PC-3 (cell line): Measurements from ENCODE around the gene SUMO3. TPM values are rescaled to one million over a fixed set of nuclear protein-coding genes. Genes with fewer than 3 reads are reported as not detected.

Source experiments
- ATAC-seq: fragments of 200-7000 bp; cut with Tn5 transposase; 2 replicates; pipeline ENCODE4 v1.9.1; 2020; ENCODE audit warnings: mild to moderate bottlenecking, moderate library complexity
- BruUV-seq: library from RNA; stranded (reverse); fragments of 400-500 nt; replicated peaks from 2 replicates; lab custom pipeline; 2021; lab: Mats Ljungman, UMichigan
- CTCF ChIA-PET: fragments of 300-600 bp; sonication (Branson Sonifier 250); formaldehyde crosslinking; loops from one replicate; lab custom pipeline; 2022; ENCODE audit warnings: antibody characterized with exemption; lab: Charles Lee
- POLR2A ChIA-PET: fragments of 300-600 bp; sonication (Branson Sonifier 250); formaldehyde crosslinking; loops from one replicate; lab custom pipeline; 2022; ENCODE audit warnings: antibody characterized with exemption; ENCODE audit not compliant: unreplicated experiment; lab: Charles Lee
- DNase-seq: peaks from one replicate; pipeline ENCODE4 v3.0.0-alpha.2; 2015
- H2AFZ ChIP-seq: fragments of 300-600 bp; sonication (generic); 2 replicates; pipeline ENCODE4 v1.6.0; 2016; ENCODE audit warnings: antibody characterized with exemption, low read length
- H3F3A ChIP-seq: fragments of 300-600 bp; sonication (generic); one replicate; pipeline ENCODE4 v1.6.0; 2017; ENCODE audit warnings: antibody characterized with exemption, low read length, control low read depth, mild to moderate bottlenecking; ENCODE audit not compliant: unreplicated experiment
- H3K27ac ChIP-seq: fragments of 300-600 bp; sonication (generic); 2 replicates; pipeline ENCODE4 v1.5.1; 2016; ENCODE audit warnings: mild to moderate bottlenecking, low read length
- H3K27me3 ChIP-seq: fragments of 300-600 bp; sonication (generic); 2 replicates; pipeline ENCODE4 v1.6.1; 2016; ENCODE audit warnings: low read length, mixed read lengths
- H3K36me3 ChIP-seq: fragments of 300-600 bp; sonication (generic); 2 replicates; pipeline ENCODE4 v1.6.1; 2016; ENCODE audit warnings: low read depth, mixed run types, low read length, mixed read lengths
- H3K4me1 ChIP-seq: fragments of 300-600 bp; sonication (generic); 2 replicates; pipeline ENCODE4 v1.5.1; 2016; ENCODE audit warnings: low read length; ENCODE audit not compliant: insufficient read depth
- H3K4me2 ChIP-seq: fragments of 300-600 bp; sonication (generic); 2 replicates; pipeline ENCODE4 v1.6.0; 2016; ENCODE audit warnings: low read length
- H3K4me3 ChIP-seq: fragments of 300-600 bp; sonication (generic); 2 replicates; pipeline ENCODE4 v1.5.1; 2016; ENCODE audit warnings: mild to moderate bottlenecking, low read length, mixed read lengths
- H3K79me2 ChIP-seq: fragments of 300-600 bp; sonication (generic); 2 replicates; pipeline ENCODE4 v1.6.1; 2017; ENCODE audit warnings: low read length, mixed read lengths
- H3K9ac ChIP-seq: fragments of 300-600 bp; sonication (generic); 2 replicates; pipeline ENCODE4 v1.6.0; 2016; ENCODE audit warnings: mild to moderate bottlenecking, low read length
- H3K9me2 ChIP-seq: fragments of 300-600 bp; sonication (generic); replicated peaks from 2 replicates; pipeline ENCODE4 v1.6.1; 2016; ENCODE audit warnings: mixed run types, low read length, mixed read lengths
- H3K9me3 ChIP-seq: fragments of 300-600 bp; sonication (generic); 2 replicates; pipeline ENCODE4 v1.6.1; 2016; ENCODE audit warnings: low read length, mixed read lengths
- H4K20me1 ChIP-seq: fragments of 300-600 bp; sonication (generic); 2 replicates; pipeline ENCODE4 v1.6.1; 2016; ENCODE audit warnings: low read length, mixed read lengths
- CTCF ChIP-seq: fragments of 300-600 bp; sonication (generic); conservative IDR thresholded peaks from 2 replicates; pipeline ENCODE4 v1.5.1; 2017; ENCODE audit warnings: antibody characterized with exemption, low read depth, mild to moderate bottlenecking, low read length
- EZH2 ChIP-seq: fragments of 300-600 bp; sonication (generic); IDR thresholded peaks from one replicate; pipeline ENCODE4 v1.6.1; 2017; ENCODE audit warnings: antibody characterized with exemption, mild to moderate bottlenecking, low read length; ENCODE audit not compliant: unreplicated experiment
- EZH2phosphoT487 ChIP-seq: fragments of 300-600 bp; sonication (generic); IDR thresholded peaks from 2 replicates; pipeline ENCODE4 v1.6.1; 2018; ENCODE audit warnings: mild to moderate bottlenecking, antibody characterized with exemption, low read length, borderline replicate concordance
- intact Hi-C: fragments of 100-400 bp; cut with micrococcal nuclease; formaldehyde crosslinking; loops from 2 replicates; pipeline ENCODE4 v1.9.0; 2023
- total RNA-seq: library from RNA; depleted of rRNA; stranded (reverse); fragments of >200 nt; gene quantifications from 2 replicates; pipeline ENCODE4 v1.2.3, GENCODE V29; 2014

Gene SUMO3
- total RNA-seq, 1 experiment from 2014 or later: 242 TPM

DNA sequence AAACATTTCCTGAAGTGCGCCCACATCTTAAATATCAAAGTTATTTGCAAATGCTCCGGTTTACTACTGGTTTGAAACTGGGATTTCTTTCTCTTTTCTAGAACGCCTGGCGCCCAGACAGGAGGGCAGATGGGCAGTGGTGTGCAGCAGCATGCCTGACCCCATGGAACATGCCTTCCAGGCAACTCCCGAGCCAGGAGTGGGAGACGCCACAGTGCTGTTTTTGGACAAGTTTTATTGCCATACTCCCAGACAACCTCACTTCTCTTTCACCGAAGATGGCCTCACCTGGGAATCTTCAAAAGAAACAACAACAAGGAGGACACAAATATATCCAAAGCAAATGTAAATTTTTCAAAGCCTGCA is 37.7 kb downstream of the SUMO3 start:
- Histone ChIP-seq H3K4me2 (no peak overlapping the region), H3F3A (no peaks in the 10 kb centered on the region), H3K4me1 (no peaks in the 10 kb centered on the region; the same call in 1 of the 2 replicates), H3K27me3 (no peaks in the 10 kb centered on the region), H3K9me2 (no peaks in the 10 kb centered on the region), H3K79me2 (peaks cover 79% of the 10 kb centered on the region), H3K9me3 (no peaks in the 10 kb centered on the region), H2AFZ (no peak overlapping the region), H3K36me3 (peaks cover 55% of the 10 kb centered on the region), H3K9ac (no peak overlapping the region), H3K27ac (no peak overlapping the region), H3K4me3 (no peak overlapping the region), H4K20me1 (peaks cover 5% of the 10 kb centered on the region; the same call in 1 of the 2 replicates)
- ChIA-PET POLR2A (no interaction called here), CTCF (no interaction called here)
- BruUV-seq: no TSS peak
- intact Hi-C loops: no loop called here
- ATAC-seq (no peak), DNase-seq (no peak)
- TF ChIP-seq EZH2phosphoT487: no peak
- no peak for TF ChIP-seq CTCF
- TF ChIP-seq EZH2: no peak

DNA sequence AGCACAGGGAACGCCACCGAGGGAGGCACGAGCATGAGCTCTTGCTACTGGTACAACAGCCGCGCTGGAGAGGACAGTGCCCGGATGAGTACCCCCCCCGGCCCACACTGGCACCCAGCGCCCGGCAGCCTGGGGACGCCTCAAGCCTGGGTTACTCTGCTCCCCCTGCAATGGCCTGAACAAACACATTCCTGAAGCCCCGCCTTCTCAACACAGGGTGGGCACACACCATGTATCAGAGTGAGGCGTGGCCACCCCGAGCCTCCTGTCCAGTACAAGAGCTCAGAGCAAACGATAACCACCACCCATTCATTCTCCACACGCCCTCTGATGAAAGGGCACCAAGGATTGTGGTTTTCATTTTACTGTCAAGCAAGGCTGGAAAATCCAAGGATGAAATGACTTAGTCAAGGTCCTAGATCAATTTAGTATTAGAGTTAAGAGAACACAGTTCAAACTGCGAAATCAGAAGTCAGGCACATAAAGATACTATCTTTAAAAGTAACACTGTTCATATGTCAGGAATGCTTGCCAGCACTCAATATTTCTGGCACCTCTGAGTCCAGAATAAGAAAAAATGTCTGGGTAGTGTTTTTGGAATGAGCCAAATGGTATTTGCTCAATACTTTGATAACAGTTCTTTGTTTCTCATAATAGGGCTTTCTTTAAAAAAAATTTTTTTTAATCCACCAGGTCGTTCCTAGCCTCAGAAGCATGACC is 38.3 kb downstream of the SUMO3 start:
- Histone ChIP-seq H3K79me2 (peaks cover 78% of the 10 kb centered on the region), H3F3A (no peaks in the 10 kb centered on the region), H4K20me1 (no peaks in the 10 kb centered on the region), H3K9me2 (no peaks in the 10 kb centered on the region), H3K4me3 (no peak overlapping the region), H3K36me3 (peaks cover 55% of the 10 kb centered on the region), H3K4me2 (no peak overlapping the region), H3K27me3 (no peaks in the 10 kb centered on the region), H3K9ac (no peak overlapping the region), H3K4me1 (no peaks in the 10 kb centered on the region; the same call in 1 of the 2 replicates), H2AFZ (no peak overlapping the region), H3K27ac (no peak overlapping the region), H3K9me3 (no peaks in the 10 kb centered on the region)
- TF ChIP-seq EZH2 (no peak), EZH2phosphoT487 (no peak), CTCF (no peak)
- BruUV-seq: no TSS peak
- intact Hi-C loops: no loop called here
- CTCF ChIA-PET: interaction anchor here (1.4 kb wide), 1 partner anchor 13 kb away, joined by 3 read pairs; no protein-coding TSS in a partner anchor
- ATAC-seq (peak; percentile 44), DNase-seq (no peak)
- POLR2A ChIA-PET: no interaction called here

DNA sequence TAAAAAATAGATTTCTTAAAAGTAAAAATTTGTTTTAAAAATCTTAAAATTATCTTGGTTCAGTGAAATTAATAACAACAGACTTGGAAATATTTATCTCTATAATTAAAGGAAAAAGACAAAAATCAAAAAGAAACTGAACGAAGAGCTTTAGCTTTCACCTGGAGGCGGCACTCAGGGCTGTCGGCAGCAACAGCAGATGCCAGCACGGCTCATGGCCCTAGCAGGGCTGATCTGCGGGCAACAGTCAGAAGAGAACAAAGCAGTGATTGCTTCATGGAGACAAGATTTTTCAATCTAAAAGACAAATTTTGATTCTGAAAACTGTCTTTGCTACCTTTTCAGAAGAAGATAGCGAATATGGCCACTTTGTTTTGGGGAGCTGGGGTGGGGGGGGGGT is 38.9 kb downstream of the SUMO3 start:
- ChIA-PET CTCF (interaction anchor here (1.4 kb wide), 1 partner anchor 14 kb away, joined by 3 read pairs; no protein-coding TSS in a partner anchor), POLR2A (interaction anchor here (0.6 kb wide), 1 partner anchor 153 kb away, joined by 17 read pairs; no protein-coding TSS in a partner anchor)
- no TSS peak for BruUV-seq
- H3K4me3 ChIP-seq: no peak overlapping the region
- H3K79me2 ChIP-seq: peaks cover 72% of the 10 kb centered on the region
- H3K9me3 ChIP-seq: no peaks in the 10 kb centered on the region
- H3K36me3 ChIP-seq: peaks cover 55% of the 10 kb centered on the region
- H2AFZ ChIP-seq: no peak overlapping the region
- intact Hi-C loops: no loop called here
- DNase-seq (no peak), ATAC-seq (no peak)
- no peak for TF ChIP-seq EZH2
- no peak for TF ChIP-seq EZH2phosphoT487
- no peak for TF ChIP-seq CTCF
- H3K27me3 ChIP-seq: no peaks in the 10 kb centered on the region
- H3K9me2 ChIP-seq: no peaks in the 10 kb centered on the region
- no peak overlapping the region for H3K9ac ChIP-seq
- H3F3A ChIP-seq: no peaks in the 10 kb centered on the region
- no peaks in the 10 kb centered on the region; the same call in 1 of the 2 replicates for H3K4me1 ChIP-seq
- no peaks in the 10 kb centered on the region for H4K20me1 ChIP-seq
- no peak overlapping the region for H3K27ac ChIP-seq
- H3K4me2 ChIP-seq: no peak overlapping the region
